GM12873 (cell line): ENCODE results near the gene OR2A5.
A peak's percentile ranks its signal among the peaks of the same experiment; 100 is the strongest.

Experiments used
- TF ChIP-seq, protein P1 (sequence below): IDR thresholded peaks from 2 replicates; pipeline ENCODE4 v1.5.1; 2012; ENCODE audit warnings: low read depth, mild to moderate bottlenecking, moderate library complexity, low read length, control low read depth; ENCODE audit not compliant: insufficient read depth; ENCODE audit errors: missing control alignments

The OR2A5 gene

DNA sequence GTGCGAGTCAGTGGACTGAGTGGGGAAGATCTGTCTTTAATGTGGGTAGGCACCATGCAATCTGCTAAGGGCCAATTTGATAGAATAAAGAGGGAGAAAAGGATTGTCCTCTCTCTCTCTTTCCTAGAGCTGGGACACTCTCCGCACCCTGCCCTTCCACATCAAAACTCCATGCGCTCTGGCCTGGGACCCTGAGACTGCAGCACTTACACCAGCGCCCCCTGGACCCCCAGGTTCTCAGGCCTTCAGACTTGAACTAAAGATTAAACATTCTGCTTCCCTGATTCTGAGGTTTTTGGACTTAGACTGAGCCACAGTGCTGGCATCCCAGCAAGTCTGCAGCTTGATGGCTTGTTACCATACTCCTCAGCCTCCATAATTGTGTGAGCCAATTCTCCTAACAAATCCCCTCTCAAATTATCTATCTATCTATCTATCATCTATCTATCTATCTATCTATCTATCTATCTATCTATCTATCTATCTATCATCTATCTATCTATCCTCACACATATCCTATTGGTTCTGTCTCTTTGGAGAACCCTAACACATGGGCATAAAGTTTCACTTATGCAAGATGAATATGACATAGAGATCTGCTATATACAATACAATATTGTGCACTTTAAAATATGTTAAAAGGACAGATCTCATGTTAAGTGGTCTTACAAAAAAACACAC lies 22.4 kb upstream of the OR2A5 start:
- TF ChIP-seq, protein P1, sequence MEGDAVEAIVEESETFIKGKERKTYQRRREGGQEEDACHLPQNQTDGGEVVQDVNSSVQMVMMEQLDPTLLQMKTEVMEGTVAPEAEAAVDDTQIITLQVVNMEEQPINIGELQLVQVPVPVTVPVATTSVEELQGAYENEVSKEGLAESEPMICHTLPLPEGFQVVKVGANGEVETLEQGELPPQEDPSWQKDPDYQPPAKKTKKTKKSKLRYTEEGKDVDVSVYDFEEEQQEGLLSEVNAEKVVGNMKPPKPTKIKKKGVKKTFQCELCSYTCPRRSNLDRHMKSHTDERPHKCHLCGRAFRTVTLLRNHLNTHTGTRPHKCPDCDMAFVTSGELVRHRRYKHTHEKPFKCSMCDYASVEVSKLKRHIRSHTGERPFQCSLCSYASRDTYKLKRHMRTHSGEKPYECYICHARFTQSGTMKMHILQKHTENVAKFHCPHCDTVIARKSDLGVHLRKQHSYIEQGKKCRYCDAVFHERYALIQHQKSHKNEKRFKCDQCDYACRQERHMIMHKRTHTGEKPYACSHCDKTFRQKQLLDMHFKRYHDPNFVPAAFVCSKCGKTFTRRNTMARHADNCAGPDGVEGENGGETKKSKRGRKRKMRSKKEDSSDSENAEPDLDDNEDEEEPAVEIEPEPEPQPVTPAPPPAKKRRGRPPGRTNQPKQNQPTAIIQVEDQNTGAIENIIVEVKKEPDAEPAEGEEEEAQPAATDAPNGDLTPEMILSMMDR = no peak

DNA sequence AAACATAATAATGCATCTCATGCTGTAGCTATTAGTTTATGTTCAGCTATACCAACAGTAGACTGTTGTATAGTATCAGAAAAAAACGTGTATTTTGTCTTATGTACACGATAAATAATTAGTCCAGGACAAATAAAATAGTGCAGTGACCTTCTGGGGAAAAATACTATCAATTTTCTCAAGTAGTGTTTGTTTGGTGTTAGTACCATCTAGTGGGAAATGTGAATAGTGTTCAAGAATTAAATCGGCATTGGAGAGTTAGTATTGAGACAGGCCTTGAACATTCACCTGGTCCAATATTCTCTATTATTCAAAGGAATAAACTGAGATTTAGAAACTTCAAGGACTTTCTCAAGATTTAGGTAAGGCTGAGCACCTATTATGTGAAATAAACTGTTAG lies 21.7 kb upstream of the OR2A5 start:
- TF ChIP-seq, protein P1 = peak; percentile 9

DNA sequence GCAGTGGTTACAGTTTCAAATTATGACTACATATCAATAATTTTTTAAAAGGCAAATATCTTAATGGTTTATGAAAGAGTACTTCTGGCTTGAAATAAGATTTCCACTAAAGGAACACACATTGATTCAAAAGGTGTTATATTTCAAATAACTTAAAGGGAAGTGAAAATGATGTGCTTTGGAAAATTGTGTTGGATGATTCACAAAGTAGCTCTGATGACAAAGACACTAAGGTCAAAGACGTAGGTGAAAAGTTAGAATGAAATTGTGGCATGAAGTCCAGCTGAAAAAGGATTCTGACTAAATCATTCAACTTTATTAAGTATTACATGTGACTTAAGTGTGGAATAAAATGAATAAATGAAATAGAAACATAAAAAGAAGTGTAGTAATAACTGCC lies 20.8 kb upstream of the OR2A5 start:
- TF ChIP-seq, protein P1 = no peak

DNA sequence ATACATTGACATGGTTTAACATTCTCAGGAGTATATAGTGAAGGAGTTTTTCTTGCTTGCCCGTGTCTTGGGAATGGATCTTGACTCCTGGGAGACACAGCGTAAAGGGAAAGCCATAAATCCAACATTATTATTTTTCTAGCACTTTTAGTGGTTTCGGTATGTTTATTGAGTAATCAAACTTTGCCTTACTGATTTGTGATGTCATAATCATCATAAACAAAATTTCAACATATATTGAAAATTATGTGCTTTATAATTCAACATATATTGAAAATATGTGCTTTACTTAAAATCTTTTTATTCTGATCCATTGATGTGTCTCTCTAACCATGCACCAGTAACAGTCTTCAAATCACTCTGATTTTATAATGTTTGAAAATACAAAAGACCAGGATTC lies 20.2 kb upstream of the OR2A5 start:
- TF ChIP-seq, protein P1 = no peak

DNA sequence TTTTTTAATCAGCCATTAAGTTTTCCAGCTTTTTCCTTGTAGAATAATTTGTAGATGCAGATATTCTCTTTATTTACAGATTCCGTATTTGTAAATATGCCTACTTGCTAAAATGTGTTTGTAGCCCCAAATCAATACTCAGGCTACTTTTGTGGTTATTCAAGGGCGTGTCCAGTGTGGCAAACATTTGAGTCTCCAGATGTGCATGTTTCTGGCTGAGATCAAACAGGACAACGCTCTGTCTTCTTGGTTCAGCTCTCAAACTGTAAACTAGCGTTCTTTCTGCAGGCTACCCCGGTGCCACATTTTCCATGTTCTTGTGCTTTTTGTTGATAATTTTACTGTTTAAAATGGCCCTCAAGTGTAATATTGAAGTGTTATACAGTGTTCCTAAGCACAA lies 16.2 kb upstream of the OR2A5 start:
- TF ChIP-seq, protein P1 = no peak

DNA sequence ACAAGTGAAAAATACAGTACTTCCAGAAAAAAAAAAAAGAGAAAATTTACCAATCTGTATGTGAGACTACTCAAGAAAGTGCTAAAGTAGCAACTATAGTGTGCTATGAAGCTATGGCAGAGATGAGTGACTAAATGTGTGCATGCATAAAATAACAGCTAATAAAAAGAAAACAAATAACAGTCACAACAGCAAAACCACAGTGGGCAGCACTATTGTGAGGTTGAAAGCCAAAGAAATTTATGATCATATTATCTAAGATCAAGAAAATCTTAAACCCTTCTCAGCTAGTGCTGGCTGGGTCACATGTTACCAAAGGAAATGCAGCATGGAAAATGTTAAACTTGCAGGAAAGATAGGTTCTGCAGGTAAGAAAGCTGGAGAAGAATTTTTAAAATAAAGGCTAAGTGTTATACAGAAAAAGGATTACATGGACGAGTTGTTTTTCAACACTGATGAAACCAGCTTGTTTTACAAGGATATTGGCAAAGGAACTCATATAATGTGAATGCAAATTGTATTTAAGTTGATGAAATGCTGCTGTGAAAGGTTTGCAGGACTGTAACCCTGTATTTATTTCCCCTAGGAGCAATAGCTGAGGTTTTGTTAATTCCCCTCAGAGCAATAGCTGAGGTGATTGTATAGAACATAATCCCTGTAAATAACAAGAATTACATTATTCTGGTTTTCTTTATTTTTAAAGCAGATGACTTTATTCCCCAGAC lies 15.6 kb upstream of the OR2A5 start:
- TF ChIP-seq, protein P1 = no peak

DNA sequence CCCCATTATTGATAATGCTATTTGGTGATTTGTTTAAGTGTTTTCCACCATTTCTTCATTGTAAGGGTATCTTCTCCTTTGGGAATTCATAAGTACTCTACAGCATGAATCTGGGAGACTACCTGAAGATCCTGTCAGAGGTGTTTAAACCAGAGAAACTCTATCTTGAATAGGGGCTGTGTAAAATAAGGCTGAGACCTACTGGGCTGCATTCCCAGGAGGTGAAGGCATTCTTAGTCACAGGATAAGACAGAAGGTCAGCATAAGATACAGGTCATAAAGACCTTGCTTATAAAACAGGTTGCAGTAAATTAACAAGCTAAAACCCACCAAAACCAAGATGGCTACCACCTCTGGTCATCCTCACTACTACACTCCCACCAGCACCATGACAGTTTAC lies 13.4 kb upstream of the OR2A5 start:
- TF ChIP-seq, protein P1 = no peak
